HG03108 (cell line): ENCODE measurements around the gene RAB14.

Experiments
- ATAC-seq: cut with Tn5 transposase; IDR thresholded peaks from one replicate; pipeline ENCODE4 v1.9.1; 2021; ENCODE audit warnings: moderate library complexity; ENCODE audit not compliant: unreplicated experiment

The RAB14 gene

GRCh38 chr9:121201738-121202533 is at the start of gene RAB14:
Gene RAB14 (minus strand): TSS chr9:121201869. CDS start chr9:121193412, 8,457 bp downstream.
- ATAC-seq = peak; percentile 89

GRCh38 chr9:121249563-121249962 is 47.9 kb upstream of the RAB14 start:
- no peak for ATAC-seq

GRCh38 chr9:121246821-121247561 is 45.3 kb upstream of the RAB14 start:
- ATAC-seq = no peak

GRCh38 chr9:121242959-121243346 is 41.3 kb upstream of the RAB14 start:
- no peak for ATAC-seq

GRCh38 chr9:121242219-121242958 is 40.7 kb upstream of the RAB14 start:
- no peak for ATAC-seq

- no peak for ATAC-seq
These were observed 38.9 kb upstream of the RAB14 start for GRCh38 chr9:121240472-121241135.

GRCh38 chr9:121239851-121240250 is 38.2 kb upstream of the RAB14 start:
- ATAC-seq = no peak

- ATAC-seq = no peak
These were observed 37.4 kb upstream of the RAB14 start for GRCh38 chr9:121239071-121239470.

GRCh38 chr9:121237916-121238315 is 36.2 kb upstream of the RAB14 start:
- ATAC-seq = no peak

- ATAC-seq = no peak
These were observed 33.8 kb upstream of the RAB14 start for GRCh38 chr9:121235512-121235911.

GRCh38 chr9:121234832-121235161 is 33.1 kb upstream of the RAB14 start:
- no peak for ATAC-seq

- no peak for ATAC-seq
These were observed 32.5 kb upstream of the RAB14 start for GRCh38 chr9:121233906-121234831.

- ATAC-seq = no peak
These were observed 30.6 kb upstream of the RAB14 start for GRCh38 chr9:121232251-121232650.

GRCh38 chr9:121230256-121230655 is 28.6 kb upstream of the RAB14 start:
- no peak for ATAC-seq

GRCh38 chr9:121227862-121228261 is 26.2 kb upstream of the RAB14 start:
- ATAC-seq = no peak

GRCh38 chr9:121226175-121226574 is 24.5 kb upstream of the RAB14 start:
- ATAC-seq = no peak

- no peak for ATAC-seq
These were observed 23.6 kb upstream of the RAB14 start for GRCh38 chr9:121225240-121225639.

GRCh38 chr9:121222524-121223171 is 21.0 kb upstream of the RAB14 start:
- ATAC-seq = no peak

- no peak for ATAC-seq
These were observed 20.0 kb upstream of the RAB14 start for GRCh38 chr9:121221664-121222055.
